Endometrial microvascular endothelial cells (primary cell): Measurements from ENCODE around the gene ATF7IP2. TPM values are rescaled to one million over a fixed set of nuclear protein-coding genes. Genes with fewer than 3 reads are reported as not detected.
"Not testable (repeated sequence)": the region's sequence is repeated elsewhere in the genome, so short reads cannot be mapped to it uniquely, and the experiment has no call there.

Experiments used
- in situ Hi-C: cut with HindIII; loops from 2 replicates; pipeline ENCODE4 v1.10.0; 2017; ENCODE audit warnings: low sequenced_read_pairs, low pct_unique_long_range_greater_than_20kb; ENCODE audit errors: inconsistent ontology term
- total RNA-seq: library from RNA; depleted of rRNA; stranded (reverse); fragments of >200 nt; gene quantifications from one replicate; pipeline ENCODE4 v1.2.3, GENCODE V29; 2015; ENCODE audit errors: inconsistent ontology term

Gene ATF7IP2
- 3.3 TPM for total RNA-seq

- in situ Hi-C loops, result no loop called here
Measured at GRCh38 chr16:10385725-10386516, at the start of gene ATF7IP2. Gene ATF7IP2, plus strand, starts transcription at chr16:10386061. Its CDS starts 44,560 bp downstream, at chr16:10430621.

- in situ Hi-C loops, result no loop called here
Measured at GRCh38 chr16:10338426-10338825, 47.4 kb upstream of the ATF7IP2 start.

- in situ Hi-C loops, result no loop called here
Measured at GRCh38 chr16:10339777-10340732, 45.8 kb upstream of the ATF7IP2 start.

- in situ Hi-C loops, result no loop called here
Measured at GRCh38 chr16:10343124-10343760, 42.6 kb upstream of the ATF7IP2 start.

- in situ Hi-C loops, result not testable (repeated sequence)
Measured at GRCh38 chr16:10344699-10345098, 41.2 kb upstream of the ATF7IP2 start.

- in situ Hi-C loops, result no loop called here
Measured at GRCh38 chr16:10345629-10346028, 40.2 kb upstream of the ATF7IP2 start.

- in situ Hi-C loops, result no loop called here
Measured at GRCh38 chr16:10349851-10350250, 36.0 kb upstream of the ATF7IP2 start.

GRCh38 chr16:10352262-10352661 lies 33.6 kb upstream of the ATF7IP2 start:
- in situ Hi-C loops, result no loop called here

- in situ Hi-C loops, result no loop called here
Measured at GRCh38 chr16:10355589-10355988, 30.3 kb upstream of the ATF7IP2 start.

GRCh38 chr16:10356870-10357842 lies 28.7 kb upstream of the ATF7IP2 start:
- in situ Hi-C loops, result no loop called here

GRCh38 chr16:10361747-10362076 lies 24.1 kb upstream of the ATF7IP2 start:
- in situ Hi-C loops, result not testable (repeated sequence)

GRCh38 chr16:10362077-10362863 lies 23.6 kb upstream of the ATF7IP2 start:
- in situ Hi-C loops, result no loop called here

- in situ Hi-C loops, result not testable (repeated sequence)
Measured at GRCh38 chr16:10362864-10363197, 23.0 kb upstream of the ATF7IP2 start.

GRCh38 chr16:10366619-10367018 lies 19.2 kb upstream of the ATF7IP2 start:
- in situ Hi-C loops, result not testable (repeated sequence)

GRCh38 chr16:10367616-10368188 lies 18.2 kb upstream of the ATF7IP2 start:
- in situ Hi-C loops, result no loop called here

GRCh38 chr16:10368969-10369551 lies 16.8 kb upstream of the ATF7IP2 start:
- in situ Hi-C loops, result no loop called here

- in situ Hi-C loops, result no loop called here
Measured at GRCh38 chr16:10370096-10370726, 15.7 kb upstream of the ATF7IP2 start.
